Fibroblast of lung (primary cell): ENCODE data around the gene FAM222B. TPM values are rescaled to one million over a fixed set of nuclear protein-coding genes. Genes with fewer than 3 reads are reported as not detected.

Experiments used
- DNase-seq, 2 donors: peaks; one replicate each; pipeline versions ENCODE4 v3.0.0 to v3.0.0-alpha.2; 2010; ENCODE audit warnings: low read depth in 2 of 2
- H2AFZ ChIP-seq: 2 replicates; pipeline ENCODE4 v1.5.1; 2012; ENCODE audit warnings: low read length, control low read depth, inconsistent platforms
- H3K27ac ChIP-seq: 2 replicates; pipeline ENCODE4 v1.5.1; 2011; ENCODE audit warnings: low read length, control low read depth; ENCODE audit not compliant: insufficient read depth
- H3K27me3 ChIP-seq: 2 replicates; pipeline ENCODE4 v1.5.1; 2011; ENCODE audit warnings: mild to moderate bottlenecking, low read length; ENCODE audit not compliant: control insufficient read depth, insufficient read depth
- H3K36me3 ChIP-seq: 2 replicates; pipeline ENCODE4 v1.5.1; 2011; ENCODE audit warnings: low read length; ENCODE audit not compliant: control insufficient read depth, insufficient read depth
- H3K4me1 ChIP-seq: 2 replicates; pipeline ENCODE4 v1.5.1; 2011; ENCODE audit warnings: low read length; ENCODE audit not compliant: control insufficient read depth, insufficient read depth; ENCODE audit errors: extremely low read depth
- H3K4me2 ChIP-seq: 2 replicates; pipeline ENCODE4 v1.5.1; 2011; ENCODE audit warnings: low read length, control low read depth; ENCODE audit not compliant: insufficient read depth; ENCODE audit errors: extremely low read depth
- H3K4me3 ChIP-seq, 4 experiments: fragments of 200-600 bp in 1 of 4; sonication (generic) in 1 of 4; replicated peaks in 1 of 4; 2 replicates each; pipeline ENCODE4 v1.5.1; 2011 to 2016; ENCODE audit warnings: low read length in 4 of 4, low read depth in 3 of 4, mild to moderate bottlenecking in 3 of 4, control low read depth in 2 of 4, inconsistent platforms in 1 of 4, mixed read lengths in 1 of 4; ENCODE audit not compliant: insufficient read depth in 1 of 4; ENCODE audit errors: control extremely low read depth in 1 of 4
- H3K79me2 ChIP-seq: 2 replicates; pipeline ENCODE4 v1.5.1; 2012; ENCODE audit warnings: mild to moderate bottlenecking, low read length, inconsistent platforms; ENCODE audit not compliant: control insufficient read depth, insufficient read depth
- H3K9ac ChIP-seq: 2 replicates; pipeline ENCODE4 v1.5.1; 2011; ENCODE audit warnings: mild to moderate bottlenecking, low read length, control low read depth; ENCODE audit not compliant: insufficient read depth
- H3K9me3 ChIP-seq: 2 replicates; pipeline ENCODE4 v1.5.1; 2012; ENCODE audit warnings: low read depth, low read length; ENCODE audit not compliant: control insufficient read depth, insufficient read depth
- H4K20me1 ChIP-seq: 2 replicates; pipeline ENCODE4 v1.5.1; 2011; ENCODE audit warnings: low read length; ENCODE audit not compliant: control insufficient read depth, insufficient read depth; ENCODE audit errors: extremely low read depth
- EZH2 ChIP-seq: IDR thresholded peaks from 2 replicates; pipeline ENCODE4 v1.5.1; 2012; ENCODE audit warnings: low read length, control low read depth, mild to moderate bottlenecking; ENCODE audit errors: missing control alignments
- polyA plus RNA-seq, 2 donors: library from polyadenylated mRNA; depleted of rRNA in 1 of 2; stranded (reverse) in 1 of 2; unstranded in 1 of 2; fragments of >200 nt; gene quantifications; 2 replicates each; pipeline ENCODE4 v1.2.1, GENCODE V29; 2011 to 2012; ENCODE audit warnings: missing spikeins in 1 of 2
- total RNA-seq: library from RNA; depleted of rRNA; stranded (reverse); fragments of >200 nt; gene quantifications from 2 replicates; pipeline ENCODE4 v1.2.1, GENCODE V29; 2014
- TF ChIP-seq, protein P1 (sequence below), 2 donors: IDR thresholded peaks in 1 of 2; conservative IDR thresholded peaks in 1 of 2; 1 replicate in 1 of 2; 2 replicates in 1 of 2; pipeline ENCODE4 v1.5.1; 2011 to 2012; ENCODE audit warnings: low read length in 2 of 2, control low read depth in 1 of 2, inconsistent platforms in 1 of 2, low read depth in 1 of 2, mild to moderate bottlenecking in 1 of 2

FAM222B gene
- total and polyA plus RNA-seq, 2 donors (not counting 1 experiment from before 2014, with no cell fraction given), result 2.8 to 9.0 TPM

DNA sequence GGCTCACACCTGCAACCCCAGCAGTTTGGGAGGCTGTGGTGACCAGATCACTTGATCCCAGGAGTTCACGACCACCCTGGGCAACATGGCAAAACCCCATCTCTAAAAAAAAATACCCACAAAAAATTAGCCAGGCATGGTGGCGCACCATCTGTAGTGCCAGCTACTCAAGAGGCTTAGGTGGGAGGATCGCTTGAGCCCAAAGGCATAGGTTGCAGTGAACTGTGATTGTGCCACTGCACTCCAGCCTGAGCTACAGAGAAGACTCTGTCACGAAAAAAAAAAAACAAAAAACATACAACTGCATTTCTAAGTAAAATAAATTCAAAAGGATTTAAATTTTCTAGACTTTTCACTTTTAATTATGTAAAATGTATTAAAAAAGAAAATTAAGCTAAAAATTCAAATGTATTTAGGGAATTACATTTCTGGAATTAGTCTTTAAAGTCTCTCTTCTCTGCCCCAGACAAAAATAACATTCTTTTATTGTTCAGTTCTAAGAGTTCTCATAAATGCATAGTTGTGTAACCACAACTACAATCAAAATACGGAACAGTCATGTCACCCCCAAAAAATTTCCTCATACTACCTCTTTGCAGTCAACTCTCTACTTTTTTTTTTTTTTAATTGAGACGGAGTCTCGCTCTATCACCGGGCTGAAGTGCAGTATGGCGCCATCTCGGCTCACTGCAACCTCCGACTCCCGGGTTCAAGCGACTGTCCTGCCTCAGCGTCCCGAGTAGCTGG lies 14.1 kb downstream of the FAM222B start:
- Histone ChIP-seq H2AFZ (no peak overlapping the region), H3K27ac (no peak overlapping the region), H3K4me2 (no peak overlapping the region), H3K9me3 (no peaks in the 10 kb centered on the region), H3K4me1 (no peaks in the 10 kb centered on the region), H3K36me3 (no peaks in the 10 kb centered on the region), H3K27me3 (no peaks in the 10 kb centered on the region), H3K4me3 (no peak overlapping the region), H4K20me1 (no peaks in the 10 kb centered on the region), H3K79me2 (no peaks in the 10 kb centered on the region), H3K9ac (no peak overlapping the region)
- TF ChIP-seq EZH2, result no peak
- TF ChIP-seq, protein P1, sequence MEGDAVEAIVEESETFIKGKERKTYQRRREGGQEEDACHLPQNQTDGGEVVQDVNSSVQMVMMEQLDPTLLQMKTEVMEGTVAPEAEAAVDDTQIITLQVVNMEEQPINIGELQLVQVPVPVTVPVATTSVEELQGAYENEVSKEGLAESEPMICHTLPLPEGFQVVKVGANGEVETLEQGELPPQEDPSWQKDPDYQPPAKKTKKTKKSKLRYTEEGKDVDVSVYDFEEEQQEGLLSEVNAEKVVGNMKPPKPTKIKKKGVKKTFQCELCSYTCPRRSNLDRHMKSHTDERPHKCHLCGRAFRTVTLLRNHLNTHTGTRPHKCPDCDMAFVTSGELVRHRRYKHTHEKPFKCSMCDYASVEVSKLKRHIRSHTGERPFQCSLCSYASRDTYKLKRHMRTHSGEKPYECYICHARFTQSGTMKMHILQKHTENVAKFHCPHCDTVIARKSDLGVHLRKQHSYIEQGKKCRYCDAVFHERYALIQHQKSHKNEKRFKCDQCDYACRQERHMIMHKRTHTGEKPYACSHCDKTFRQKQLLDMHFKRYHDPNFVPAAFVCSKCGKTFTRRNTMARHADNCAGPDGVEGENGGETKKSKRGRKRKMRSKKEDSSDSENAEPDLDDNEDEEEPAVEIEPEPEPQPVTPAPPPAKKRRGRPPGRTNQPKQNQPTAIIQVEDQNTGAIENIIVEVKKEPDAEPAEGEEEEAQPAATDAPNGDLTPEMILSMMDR (conservative IDR thresholded peaks at IDR 0.05 in 1 of 2, IDR thresholded peaks at IDR 0.05 in 1 of 2; ENCODE audit: low read depth in 1 of 2, low read length in 2 of 2), result no peak
- peak in 1 of 2 donors; percentile 77 for DNase-seq

DNA sequence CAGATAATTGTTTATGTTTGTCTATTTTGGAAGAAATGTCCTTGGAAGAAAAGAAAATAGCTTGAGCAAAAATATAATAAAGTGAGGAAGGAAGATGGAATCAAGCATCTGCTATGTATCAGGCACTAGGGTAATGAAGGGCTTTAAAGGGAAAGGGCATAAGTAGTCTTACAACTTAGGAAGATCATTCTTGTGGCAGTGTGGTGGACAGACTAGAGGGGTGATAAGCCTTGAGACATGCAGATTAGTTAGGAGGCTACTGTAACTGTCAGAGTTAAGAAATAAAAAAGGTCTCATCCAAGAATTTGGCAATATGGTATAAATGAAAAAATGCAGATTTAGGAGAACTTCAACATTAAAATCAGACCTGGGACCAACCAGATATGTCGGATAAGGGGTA lies 14.9 kb downstream of the FAM222B start:
- DNase-seq, result no peak
- Histone ChIP-seq H3K79me2 (no peaks in the 10 kb centered on the region), H3K9me3 (no peaks in the 10 kb centered on the region), H3K9ac (no peak overlapping the region), H3K4me2 (no peak overlapping the region), H3K36me3 (no peaks in the 10 kb centered on the region), H3K4me1 (no peaks in the 10 kb centered on the region), H4K20me1 (no peaks in the 10 kb centered on the region), H3K4me3 (no peak overlapping the region), H3K27ac (no peak overlapping the region), H3K27me3 (no peaks in the 10 kb centered on the region), H2AFZ (no peak overlapping the region)
- TF ChIP-seq, protein P1 (conservative IDR thresholded peaks at IDR 0.05 in 1 of 2, IDR thresholded peaks at IDR 0.05 in 1 of 2; ENCODE audit: low read depth in 1 of 2, low read length in 2 of 2), result no peak
- TF ChIP-seq EZH2, result no peak

DNA sequence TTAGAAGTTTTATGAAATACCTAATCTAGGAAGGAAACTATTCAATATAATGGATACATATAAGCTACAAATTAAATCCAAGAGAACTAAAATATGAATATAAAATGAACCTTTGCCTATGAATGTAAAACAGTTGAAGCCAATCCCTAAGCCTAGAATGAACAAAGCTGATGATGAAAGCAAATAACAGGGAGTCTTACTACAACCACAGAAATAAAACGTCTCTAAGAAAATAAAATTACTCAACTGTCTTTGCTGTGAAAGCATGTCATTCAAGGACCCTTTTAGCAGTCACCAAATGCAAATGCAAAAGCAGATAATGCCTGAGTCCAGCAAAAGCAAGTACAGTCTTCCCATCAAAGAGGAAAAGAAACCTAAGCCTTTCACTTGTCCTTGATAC lies 23.0 kb downstream of the FAM222B start:
- no peaks in the 10 kb centered on the region for H3K36me3 ChIP-seq
- no peak overlapping the region for H3K4me3 ChIP-seq
- TF ChIP-seq, protein P1 (conservative IDR thresholded peaks at IDR 0.05 in 1 of 2, IDR thresholded peaks at IDR 0.05 in 1 of 2; ENCODE audit: low read depth in 1 of 2, low read length in 2 of 2), result no peak
- TF ChIP-seq EZH2, result no peak
- H3K79me2 ChIP-seq, result peaks cover 2% of the 10 kb centered on the region
- DNase-seq, result no peak
- no peak overlapping the region for H3K27ac ChIP-seq
- no peaks in the 10 kb centered on the region for H3K27me3 ChIP-seq
- H3K4me2 ChIP-seq, result no peak overlapping the region
- no peak overlapping the region for H2AFZ ChIP-seq
- H3K9me3 ChIP-seq, result no peaks in the 10 kb centered on the region
- no peaks in the 10 kb centered on the region for H3K4me1 ChIP-seq
- no peaks in the 10 kb centered on the region for H4K20me1 ChIP-seq
- no peak overlapping the region for H3K9ac ChIP-seq
